Neural cell (in vitro differentiated cells): ENCODE results near the gene ZNF10. TPM values are rescaled to one million over a fixed set of nuclear protein-coding genes. Genes with fewer than 3 reads are reported as not detected.

Experiments used
- H2AFZ ChIP-seq: fragments of 200-600, 300-800 bp; sonication (generic), shearing (Covaris generic); 2 replicates; pipeline ENCODE4 v1.6.0; 2014; ENCODE audit warnings: low read depth, mild to moderate bottlenecking, antibody characterized with exemption, low read length, moderate library complexity
- H3F3A ChIP-seq: fragments of 200-600 bp; shearing (Covaris generic); 2 replicates; pipeline ENCODE4 v1.6.1; 2016; ENCODE audit warnings: mild to moderate bottlenecking, moderate library complexity, mixed read lengths, antibody characterized with exemption, low read length; ENCODE audit not compliant: insufficient read depth, poor library complexity, severe bottlenecking
- H3K27ac ChIP-seq: fragments of 200-600, 300-800 bp; sonication (generic), shearing (Covaris generic); 2 replicates; pipeline ENCODE4 v1.5.1; 2014; ENCODE audit warnings: mild to moderate bottlenecking, low read length, moderate library complexity
- H3K27me3 ChIP-seq: fragments of 300-800, 200-600 bp; sonication (generic), shearing (Covaris generic); 2 replicates; pipeline ENCODE4 v1.6.0; 2014; ENCODE audit warnings: mild to moderate bottlenecking, low read depth, low read length, moderate library complexity; ENCODE audit not compliant: insufficient read depth
- H3K36me3 ChIP-seq: fragments of 300-800, 200-600 bp; sonication (generic), shearing (Covaris generic); 2 replicates; pipeline ENCODE4 v1.5.1; 2014; ENCODE audit warnings: mild to moderate bottlenecking, antibody characterized with exemption, low read length, moderate library complexity; ENCODE audit not compliant: insufficient read depth
- H3K4me2 ChIP-seq: fragments of 300-800, 200-600 bp; sonication (generic), shearing (Covaris generic); 2 replicates; pipeline ENCODE4 v1.6.0; 2014; ENCODE audit warnings: mild to moderate bottlenecking, low read length
- H3K4me3 ChIP-seq: fragments of 300-800, 200-600 bp; sonication (generic), shearing (Covaris generic); 2 replicates; pipeline ENCODE4 v1.5.1; 2014; ENCODE audit warnings: mild to moderate bottlenecking, low read length, moderate library complexity
- H3K79me2 ChIP-seq: fragments of 200-600 bp; shearing (Covaris generic); replicated peaks from 2 replicates; pipeline ENCODE4 v1.6.0; 2014; ENCODE audit warnings: mild to moderate bottlenecking, low read length, moderate library complexity; ENCODE audit not compliant: insufficient read depth
- H3K9ac ChIP-seq: fragments of 300-800, 200-600 bp; sonication (generic), shearing (Covaris generic); 2 replicates; pipeline ENCODE4 v1.6.1; 2016; ENCODE audit warnings: mild to moderate bottlenecking, low read length, mixed read lengths
- H3K9me2 ChIP-seq: fragments of 200-600 bp; shearing (Covaris generic); 2 replicates; pipeline ENCODE4 v1.6.1; 2016; ENCODE audit warnings: mild to moderate bottlenecking, low read length, mixed read lengths; ENCODE audit not compliant: insufficient read depth
- H3K9me3 ChIP-seq: fragments of 200-600, 300-800 bp; sonication (generic), shearing (Covaris generic); 2 replicates; pipeline ENCODE4 v1.6.1; 2016; ENCODE audit warnings: mild to moderate bottlenecking, mixed run types, low read length, moderate library complexity, mixed read lengths
- H4K20me1 ChIP-seq: fragments of 200-600 bp; shearing (Covaris generic); 2 replicates; pipeline ENCODE4 v1.6.1; 2016; ENCODE audit warnings: mild to moderate bottlenecking, mixed run types; ENCODE audit not compliant: insufficient read depth
- EP300 ChIP-seq: fragments of 450-650 bp; conservative IDR thresholded peaks from 2 replicates; pipeline ENCODE4 v1.6.1; 2014; ENCODE audit warnings: antibody characterized with exemption, mild to moderate bottlenecking, moderate library complexity; ENCODE audit not compliant: poor library complexity, severe bottlenecking
- EZH2 ChIP-seq: fragments of 200-600, 300-800 bp; shearing (Covaris generic), sonication (generic); IDR thresholded peaks from 2 replicates; pipeline ENCODE4 v1.6.1; 2014; ENCODE audit warnings: antibody characterized with exemption, low read length, borderline replicate concordance, mild to moderate bottlenecking; ENCODE audit not compliant: insufficient read depth, poor library complexity, severe bottlenecking
- MXI1 ChIP-seq: fragments of 450-650 bp; conservative IDR thresholded peaks from 2 replicates; pipeline ENCODE4 v1.6.1; 2014; ENCODE audit warnings: antibody characterized with exemption, mild to moderate bottlenecking; ENCODE audit not compliant: poor library complexity, severe bottlenecking
- POLR2AphosphoS5 ChIP-seq: IDR thresholded peaks from 2 replicates; pipeline ENCODE4 v1.6.1; 2012
- RAD21 ChIP-seq: fragments of 450-650 bp; conservative IDR thresholded peaks from 2 replicates; pipeline ENCODE4 v1.6.1; 2014; ENCODE audit warnings: antibody characterized with exemption, mild to moderate bottlenecking, moderate library complexity
- SMC3 ChIP-seq: fragments of 450-650 bp; conservative IDR thresholded peaks from 2 replicates; pipeline ENCODE4 v1.6.1; 2014; ENCODE audit warnings: antibody characterized with exemption, mild to moderate bottlenecking, moderate library complexity; ENCODE audit not compliant: poor library complexity
- TAF1 ChIP-seq: IDR thresholded peaks from 2 replicates; pipeline ENCODE4 v1.6.1; 2012; ENCODE audit warnings: low read depth
- polyA plus RNA-seq: library from polyadenylated mRNA; depleted of rRNA; stranded (reverse); fragments of >200 nt; gene quantifications from 2 replicates; pipeline ENCODE4 v1.2.3, GENCODE V29; 2014
- TF ChIP-seq, protein P1 (sequence below): IDR thresholded peaks from 2 replicates; pipeline ENCODE4 v1.6.1; 2012; ENCODE audit warnings: borderline replicate concordance
- TF ChIP-seq, protein P2 (sequence below): fragments of 450-650 bp; IDR thresholded peaks from 2 replicates; pipeline ENCODE4 v1.5.1; 2014; ENCODE audit warnings: antibody characterized with exemption, mild to moderate bottlenecking, moderate library complexity; ENCODE audit not compliant: poor library complexity, severe bottlenecking

Gene ZNF10
- polyA plus RNA-seq, 1 donor from 2014 or later, result 46.5 TPM

DNA sequence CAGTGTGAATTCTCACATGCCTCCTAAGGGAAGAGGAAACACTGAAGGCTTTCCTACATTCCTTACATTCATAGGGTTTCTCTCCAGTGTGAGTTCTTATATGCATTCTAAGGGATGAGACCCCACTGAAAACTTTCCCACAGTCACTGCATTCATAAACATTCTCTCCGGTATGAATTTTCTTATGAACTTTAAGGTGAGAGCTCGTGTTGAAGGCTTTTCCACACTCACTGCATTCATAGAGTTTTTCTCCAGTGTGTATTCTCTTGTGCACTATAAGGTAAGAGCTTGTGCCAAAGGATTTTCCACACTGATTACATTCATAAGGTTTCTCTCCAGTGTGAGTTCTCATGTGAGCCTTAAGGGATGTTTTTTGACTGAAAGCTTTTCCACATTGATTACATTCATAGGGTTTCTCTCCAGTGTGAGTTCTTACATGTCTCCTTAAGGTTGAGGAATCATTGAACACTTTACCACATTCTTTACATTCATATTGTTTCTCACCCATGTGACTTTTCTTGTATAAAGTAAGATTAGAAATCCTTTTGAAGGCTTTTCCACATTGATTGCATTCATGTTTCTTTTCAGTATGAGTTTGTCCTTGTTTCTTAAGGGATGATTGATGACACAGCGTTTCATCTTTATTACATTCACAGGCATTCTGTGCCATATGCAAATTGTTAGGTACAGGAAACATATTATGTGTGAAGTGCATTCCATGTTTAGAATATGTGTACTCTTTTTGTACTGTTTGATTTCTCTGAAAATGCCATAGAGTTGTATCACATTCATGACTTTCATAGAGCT is 9.8 kb upstream of the ZNF10 start:
- H3K9me3 ChIP-seq, result peaks cover 67% of the 10 kb centered on the region
- H3K4me2 ChIP-seq, result no peak overlapping the region
- peaks cover 50% of the 10 kb centered on the region for H3K36me3 ChIP-seq
- no peaks in the 10 kb centered on the region for H4K20me1 ChIP-seq
- no peaks in the 10 kb centered on the region for H3K9me2 ChIP-seq
- H3K27ac ChIP-seq, result no peak overlapping the region
- no peaks in the 10 kb centered on the region for H3K27me3 ChIP-seq
- TF ChIP-seq RAD21 (no peak), EP300 (no peak), MXI1 (no peak), EZH2 (no peak), POLR2AphosphoS5 (no peak), SMC3 (no peak), TAF1 (no peak)
- TF ChIP-seq, protein P1, sequence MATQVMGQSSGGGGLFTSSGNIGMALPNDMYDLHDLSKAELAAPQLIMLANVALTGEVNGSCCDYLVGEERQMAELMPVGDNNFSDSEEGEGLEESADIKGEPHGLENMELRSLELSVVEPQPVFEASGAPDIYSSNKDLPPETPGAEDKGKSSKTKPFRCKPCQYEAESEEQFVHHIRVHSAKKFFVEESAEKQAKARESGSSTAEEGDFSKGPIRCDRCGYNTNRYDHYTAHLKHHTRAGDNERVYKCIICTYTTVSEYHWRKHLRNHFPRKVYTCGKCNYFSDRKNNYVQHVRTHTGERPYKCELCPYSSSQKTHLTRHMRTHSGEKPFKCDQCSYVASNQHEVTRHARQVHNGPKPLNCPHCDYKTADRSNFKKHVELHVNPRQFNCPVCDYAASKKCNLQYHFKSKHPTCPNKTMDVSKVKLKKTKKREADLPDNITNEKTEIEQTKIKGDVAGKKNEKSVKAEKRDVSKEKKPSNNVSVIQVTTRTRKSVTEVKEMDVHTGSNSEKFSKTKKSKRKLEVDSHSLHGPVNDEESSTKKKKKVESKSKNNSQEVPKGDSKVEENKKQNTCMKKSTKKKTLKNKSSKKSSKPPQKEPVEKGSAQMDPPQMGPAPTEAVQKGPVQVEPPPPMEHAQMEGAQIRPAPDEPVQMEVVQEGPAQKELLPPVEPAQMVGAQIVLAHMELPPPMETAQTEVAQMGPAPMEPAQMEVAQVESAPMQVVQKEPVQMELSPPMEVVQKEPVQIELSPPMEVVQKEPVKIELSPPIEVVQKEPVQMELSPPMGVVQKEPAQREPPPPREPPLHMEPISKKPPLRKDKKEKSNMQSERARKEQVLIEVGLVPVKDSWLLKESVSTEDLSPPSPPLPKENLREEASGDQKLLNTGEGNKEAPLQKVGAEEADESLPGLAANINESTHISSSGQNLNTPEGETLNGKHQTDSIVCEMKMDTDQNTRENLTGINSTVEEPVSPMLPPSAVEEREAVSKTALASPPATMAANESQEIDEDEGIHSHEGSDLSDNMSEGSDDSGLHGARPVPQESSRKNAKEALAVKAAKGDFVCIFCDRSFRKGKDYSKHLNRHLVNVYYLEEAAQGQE, result no peak
- TF ChIP-seq, protein P2, sequence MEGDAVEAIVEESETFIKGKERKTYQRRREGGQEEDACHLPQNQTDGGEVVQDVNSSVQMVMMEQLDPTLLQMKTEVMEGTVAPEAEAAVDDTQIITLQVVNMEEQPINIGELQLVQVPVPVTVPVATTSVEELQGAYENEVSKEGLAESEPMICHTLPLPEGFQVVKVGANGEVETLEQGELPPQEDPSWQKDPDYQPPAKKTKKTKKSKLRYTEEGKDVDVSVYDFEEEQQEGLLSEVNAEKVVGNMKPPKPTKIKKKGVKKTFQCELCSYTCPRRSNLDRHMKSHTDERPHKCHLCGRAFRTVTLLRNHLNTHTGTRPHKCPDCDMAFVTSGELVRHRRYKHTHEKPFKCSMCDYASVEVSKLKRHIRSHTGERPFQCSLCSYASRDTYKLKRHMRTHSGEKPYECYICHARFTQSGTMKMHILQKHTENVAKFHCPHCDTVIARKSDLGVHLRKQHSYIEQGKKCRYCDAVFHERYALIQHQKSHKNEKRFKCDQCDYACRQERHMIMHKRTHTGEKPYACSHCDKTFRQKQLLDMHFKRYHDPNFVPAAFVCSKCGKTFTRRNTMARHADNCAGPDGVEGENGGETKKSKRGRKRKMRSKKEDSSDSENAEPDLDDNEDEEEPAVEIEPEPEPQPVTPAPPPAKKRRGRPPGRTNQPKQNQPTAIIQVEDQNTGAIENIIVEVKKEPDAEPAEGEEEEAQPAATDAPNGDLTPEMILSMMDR, result no peak
- H3K9ac ChIP-seq, result no peak overlapping the region
- no peak overlapping the region for H3K4me3 ChIP-seq
- no peak overlapping the region for H2AFZ ChIP-seq
- no peaks in the 10 kb centered on the region for H3F3A ChIP-seq
- peaks cover 34% of the 10 kb centered on the region for H3K79me2 ChIP-seq

DNA sequence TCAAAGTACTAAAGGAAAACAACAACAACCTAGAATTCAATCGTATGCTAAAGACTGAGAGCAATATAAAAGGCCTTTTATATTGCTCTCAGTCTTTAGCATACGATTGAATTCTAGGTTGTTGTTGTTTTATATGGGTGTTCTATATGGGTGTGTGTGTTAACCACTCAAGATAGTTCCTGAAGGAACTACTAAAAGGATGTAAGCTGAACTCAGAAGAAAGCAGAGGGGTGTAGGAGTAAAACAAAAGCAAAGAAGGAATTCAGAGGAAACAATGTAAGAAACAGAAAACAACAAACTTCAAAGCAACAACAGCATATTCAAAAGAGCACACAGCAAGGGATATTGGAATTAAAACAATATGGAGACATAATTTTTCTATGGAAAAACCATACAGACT is 5.8 kb upstream of the ZNF10 start:
- no peak overlapping the region for H3K4me2 ChIP-seq
- no peak overlapping the region for H3K4me3 ChIP-seq
- H3K79me2 ChIP-seq, result peaks cover 47% of the 10 kb centered on the region
- H3K9me2 ChIP-seq, result no peaks in the 10 kb centered on the region
- no peak overlapping the region for H3K27ac ChIP-seq
- H3F3A ChIP-seq, result no peaks in the 10 kb centered on the region
- no peak overlapping the region for H2AFZ ChIP-seq
- H3K36me3 ChIP-seq, result peaks cover 44% of the 10 kb centered on the region
- no peaks in the 10 kb centered on the region for H3K27me3 ChIP-seq
- H4K20me1 ChIP-seq, result no peaks in the 10 kb centered on the region
- peaks cover 39% of the 10 kb centered on the region for H3K9me3 ChIP-seq
- no peak overlapping the region for H3K9ac ChIP-seq
- TF ChIP-seq TAF1 (no peak), POLR2AphosphoS5 (no peak), RAD21 (no peak), SMC3 (no peak), EZH2 (no peak), MXI1 (no peak), EP300 (no peak)
- TF ChIP-seq, protein P1, result no peak
- TF ChIP-seq, protein P2, result no peak
